Keratinocyte (primary cell): ENCODE measurements around the gene ECE2.

Source experiments
- EZH2 ChIP-seq: IDR thresholded peaks from one replicate; pipeline ENCODE4 v1.6.1; 2012; ENCODE audit warnings: inconsistent platforms, mild to moderate bottlenecking, low read length, moderate library complexity
- TF ChIP-seq, protein P1 (sequence below), 3 experiments: IDR thresholded peaks in 1 of 3; conservative IDR thresholded peaks in 1 of 3; optimal IDR thresholded peaks in 1 of 3; 2 replicates in 2 of 3; 3 replicates in 1 of 3; pipeline versions ENCODE3 to v1.5.1; 2011; ENCODE audit warnings: low read length in 3 of 3, mild to moderate bottlenecking in 3 of 3, moderate library complexity in 2 of 3, control low read depth in 1 of 3, inconsistent platforms in 1 of 3; ENCODE audit not compliant: insufficient read depth in 2 of 3; ENCODE audit errors: extremely low read depth in 1 of 3

DNA sequence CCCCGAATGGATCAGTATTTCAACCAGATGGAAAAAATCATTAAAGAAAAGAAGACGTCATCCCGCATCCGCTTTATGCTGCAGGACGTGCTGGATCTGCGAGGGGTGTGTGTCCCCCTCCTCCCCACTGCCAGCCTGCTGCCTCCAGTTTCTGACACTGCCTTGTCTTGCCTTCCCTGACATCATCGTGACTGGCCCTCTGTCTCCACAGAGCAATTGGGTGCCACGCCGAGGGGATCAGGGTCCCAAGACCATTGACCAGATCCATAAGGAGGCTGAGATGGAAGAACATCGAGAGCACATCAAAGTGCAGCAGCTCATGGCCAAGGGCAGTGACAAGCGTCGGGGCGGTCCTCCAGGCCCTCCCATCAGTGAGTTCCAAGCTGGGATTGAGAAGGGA is 49.4 kb downstream of the ECE2 start:
- TF ChIP-seq, protein P1, sequence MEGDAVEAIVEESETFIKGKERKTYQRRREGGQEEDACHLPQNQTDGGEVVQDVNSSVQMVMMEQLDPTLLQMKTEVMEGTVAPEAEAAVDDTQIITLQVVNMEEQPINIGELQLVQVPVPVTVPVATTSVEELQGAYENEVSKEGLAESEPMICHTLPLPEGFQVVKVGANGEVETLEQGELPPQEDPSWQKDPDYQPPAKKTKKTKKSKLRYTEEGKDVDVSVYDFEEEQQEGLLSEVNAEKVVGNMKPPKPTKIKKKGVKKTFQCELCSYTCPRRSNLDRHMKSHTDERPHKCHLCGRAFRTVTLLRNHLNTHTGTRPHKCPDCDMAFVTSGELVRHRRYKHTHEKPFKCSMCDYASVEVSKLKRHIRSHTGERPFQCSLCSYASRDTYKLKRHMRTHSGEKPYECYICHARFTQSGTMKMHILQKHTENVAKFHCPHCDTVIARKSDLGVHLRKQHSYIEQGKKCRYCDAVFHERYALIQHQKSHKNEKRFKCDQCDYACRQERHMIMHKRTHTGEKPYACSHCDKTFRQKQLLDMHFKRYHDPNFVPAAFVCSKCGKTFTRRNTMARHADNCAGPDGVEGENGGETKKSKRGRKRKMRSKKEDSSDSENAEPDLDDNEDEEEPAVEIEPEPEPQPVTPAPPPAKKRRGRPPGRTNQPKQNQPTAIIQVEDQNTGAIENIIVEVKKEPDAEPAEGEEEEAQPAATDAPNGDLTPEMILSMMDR (optimal IDR thresholded peaks at IDR 0.05 in 1 of 3, IDR thresholded peaks at IDR 0.05 in 1 of 3, conservative IDR thresholded peaks at IDR 0.05 in 1 of 3; ENCODE audit: extremely low read depth in 1 of 3, insufficient read depth in 2 of 3, low read length in 3 of 3), result no peak
- TF ChIP-seq EZH2, result no peak
